SH-SY5Y (cell line): ENCODE measurements around the gene GRPR.

Source experiments
- GATA2 ChIP-seq: IDR thresholded peaks from 2 replicates; pipeline ENCODE4 v1.6.1; 2011; ENCODE audit warnings: mild to moderate bottlenecking, low read depth, low read length
- GATA3 ChIP-seq: IDR thresholded peaks from 2 replicates; pipeline ENCODE4 v1.6.1; 2011; ENCODE audit warnings: low read depth, mild to moderate bottlenecking, low read length, moderate library complexity

- no peak for TF ChIP-seq GATA2
- no peak for TF ChIP-seq GATA3
Observed at GRCh38 chrX:16103625-16104024, 19.7 kb upstream of the GRPR start.
